ENCODE results near the gene NFATC3. TPM values are rescaled to one million over a fixed set of nuclear protein-coding genes. Genes with fewer than 3 reads are reported as not detected.

The NFATC3 gene
- total and polyA plus RNA-seq, 7 donors: 4.8 to 52.2 (median 42.8) TPM

GRCh38 chr16:68217506-68217905, 132.3 kb downstream of the NFATC3 start:
- Histone ChIP-seq H3K9me3 (no peaks in the 10 kb centered on the region), H3K36me3 (peaks cover 0 to 4% (median 0%) of the 10 kb centered on the region in 4 donors), H3K4me3 (no peak overlapping the region), H3K27me3 (no peaks in the 10 kb centered on the region), H3K4me1 (no peaks in the 10 kb centered on the region), H3K27ac (no peak overlapping the region)
- TF ChIP-seq POLR2A (IDR thresholded peaks at IDR 0.05) (no peak), CTCF (IDR thresholded peaks at IDR 0.05) (no peak), EP300 (IDR thresholded peaks at IDR 0.05) (no peak), POLR2AphosphoS5 (IDR thresholded peaks at IDR 0.05) (no peak)
- DNase-seq: no peak
- WGBS, 2 donors: 84 to 92% methylated on average over 4 of the region's 4 CpGs
- intact Hi-C loops (cut with DNase I): no loop called here

GRCh38 chr16:68219725-68220351, 134.7 kb downstream of the NFATC3 start:
- Histone ChIP-seq H3K27ac (no peak overlapping the region), H3K4me3 (no peak overlapping the region), H3K36me3 (peaks cover 0 to 4% (median 0%) of the 10 kb centered on the region in 4 donors), H3K9me3 (no peaks in the 10 kb centered on the region), H3K27me3 (no peaks in the 10 kb centered on the region), H3K4me1 (no peaks in the 10 kb centered on the region)
- TF ChIP-seq POLR2AphosphoS5 (IDR thresholded peaks at IDR 0.05): no peak
- TF ChIP-seq EP300 (IDR thresholded peaks at IDR 0.05): no peak
- no peak for TF ChIP-seq POLR2A (IDR thresholded peaks at IDR 0.05)
- no peak for TF ChIP-seq CTCF (IDR thresholded peaks at IDR 0.05)
- intact Hi-C loops (cut with DNase I): loop anchor here (10.0 kb wide), 1 partner anchor 405 kb away; no protein-coding TSS in a partner anchor
- WGBS, 2 donors: 90 to 92% methylated on average over 6 of the region's 6 CpGs
- DNase-seq: no peak

GRCh38 chr16:68223072-68223471, 137.9 kb downstream of the NFATC3 start:
- no peak for DNase-seq
- intact Hi-C loops (cut with DNase I): loop anchor here (10.0 kb wide), 1 partner anchor 408 kb away; no protein-coding TSS in a partner anchor
- Histone ChIP-seq H3K36me3 (peaks cover 0 to 4% (median 2%) of the 10 kb centered on the region in 4 donors), H3K4me3 (no peak overlapping the region), H3K27ac (no peak overlapping the region), H3K9me3 (no peaks in the 10 kb centered on the region), H3K4me1 (no peaks in the 10 kb centered on the region), H3K27me3 (no peaks in the 10 kb centered on the region)
- TF ChIP-seq POLR2A (IDR thresholded peaks at IDR 0.05): no peak
- no peak for TF ChIP-seq CTCF (IDR thresholded peaks at IDR 0.05)
- TF ChIP-seq POLR2AphosphoS5 (IDR thresholded peaks at IDR 0.05): no peak
- no peak for TF ChIP-seq EP300 (IDR thresholded peaks at IDR 0.05)
- 85 to 90% methylated on average over 1 of the region's 1 CpG for WGBS, 2 donors

- no peak overlapping the region for H3K27ac ChIP-seq
- no peaks in the 10 kb centered on the region for H3K27me3 ChIP-seq
- no peak overlapping the region for H3K4me3 ChIP-seq
- peaks cover 0 to 11% (median 4%) of the 10 kb centered on the region in 4 donors for H3K4me1 ChIP-seq
- DNase-seq: no peak
- no peak for TF ChIP-seq POLR2A (IDR thresholded peaks at IDR 0.05)
- TF ChIP-seq EP300 (IDR thresholded peaks at IDR 0.05): no peak
- TF ChIP-seq POLR2AphosphoS5 (IDR thresholded peaks at IDR 0.05): no peak
- no peak for TF ChIP-seq CTCF (IDR thresholded peaks at IDR 0.05)
- H3K9me3 ChIP-seq: no peaks in the 10 kb centered on the region
- peaks cover 0 to 3% (median 2%) of the 10 kb centered on the region in 4 donors for H3K36me3 ChIP-seq
- WGBS, 2 donors: 69 to 89% methylated on average over 4 of the region's 4 CpGs
- intact Hi-C loops (cut with DNase I): loop anchor here (10.0 kb wide), 1 partner anchor 411 kb away; no protein-coding TSS in a partner anchor
Observed at GRCh38 chr16:68226116-68226515, 140.9 kb downstream of the NFATC3 start.

Measured in sigmoid colon (tissue), 7 donors.